Muscle of arm (tissue), 12 donors: ENCODE data around the gene ZC3HAV1L. TPM values are rescaled to one million over a fixed set of nuclear protein-coding genes. Genes with fewer than 3 reads are reported as not detected.
"Not testable (repeated sequence)": the region's sequence is repeated elsewhere in the genome, so short reads cannot be mapped to it uniquely, and the experiment has no call there.

Experiments used
- DNase-seq: peaks from one replicate; pipeline ENCODE4 v3.0.0-alpha.2; 2013
- polyA plus RNA-seq, 12 donors: library from polyadenylated mRNA; unstranded; fragments of 120-200 nt; gene quantifications; one replicate each; pipeline ENCODE4 v1.2.1, GENCODE V29; 2013; ENCODE audit not compliant: insufficient read length in 12 of 12

The ZC3HAV1L gene
- polyA plus RNA-seq, 12 donors: 12.4 to 23.8 (median 17.2) TPM; not detected in 1

- DNase-seq: no peak
These were observed 12.8 kb downstream of the ZC3HAV1L start for GRCh38 chr7:139023076-139023475.

GRCh38 chr7:139022286-139022685 is 13.6 kb downstream of the ZC3HAV1L start:
- DNase-seq: no peak

GRCh38 chr7:139018910-139019309 is 16.9 kb downstream of the ZC3HAV1L start:
- DNase-seq: no peak

GRCh38 chr7:139016931-139017511 is 18.8 kb downstream of the ZC3HAV1L start:
- DNase-seq: peak; percentile 54

GRCh38 chr7:139011373-139011772 is 24.5 kb downstream of the ZC3HAV1L start:
- DNase-seq: no peak

GRCh38 chr7:139004321-139005090 is 31.3 kb downstream of the ZC3HAV1L start:
- DNase-seq: no peak

GRCh38 chr7:138999414-138999813 is 36.4 kb downstream of the ZC3HAV1L start:
- DNase-seq: no peak

GRCh38 chr7:138992052-138992531 is 43.8 kb downstream of the ZC3HAV1L start:
- no peak for DNase-seq

- no peak for DNase-seq
These were observed 48.2 kb downstream of the ZC3HAV1L start for GRCh38 chr7:138987686-138988085.

GRCh38 chr7:138982204-138982623 is 53.6 kb downstream of the ZC3HAV1L start:
- DNase-seq: no peak

GRCh38 chr7:138981332-138982203 is 54.3 kb downstream of the ZC3HAV1L start, which contains the start of gene KIAA1549:
TSS of gene KIAA1549 (minus strand) at chr7:138981389. CDS start at chr7:138981269, 120 bp downstream.
- DNase-seq: peak; percentile 52

GRCh38 chr7:138980563-138981291 is 55.1 kb downstream of the ZC3HAV1L start:
- peak; percentile 13 for DNase-seq

GRCh38 chr7:138979988-138980562 is 55.8 kb downstream of the ZC3HAV1L start:
- DNase-seq: no peak

- no peak for DNase-seq
These were observed 56.4 kb downstream of the ZC3HAV1L start for GRCh38 chr7:138979226-138979979.

- no peak for DNase-seq
These were observed 57.2 kb downstream of the ZC3HAV1L start for GRCh38 chr7:138978541-138979184.

- DNase-seq: not testable (repeated sequence)
These were observed 59.7 kb downstream of the ZC3HAV1L start for GRCh38 chr7:138976161-138976560.
